Epithelial cell of esophagus (primary cell): ENCODE data around the gene CACNA1G.

Source experiments
- DNase-seq: peaks from one replicate; pipeline ENCODE4 v3.0.0; 2010; ENCODE audit warnings: low read depth
- H3K4me3 ChIP-seq: 2 replicates; pipeline ENCODE4 v1.5.1; 2011; ENCODE audit warnings: mild to moderate bottlenecking, low read length, control low read depth
- CTCF ChIP-seq: IDR thresholded peaks from 2 replicates; pipeline ENCODE4 v1.5.1; 2011; ENCODE audit warnings: low read depth, mild to moderate bottlenecking, low read length, control low read depth, inconsistent platforms; ENCODE audit not compliant: insufficient read depth; ENCODE audit errors: missing control alignments

CACNA1G gene

DNA sequence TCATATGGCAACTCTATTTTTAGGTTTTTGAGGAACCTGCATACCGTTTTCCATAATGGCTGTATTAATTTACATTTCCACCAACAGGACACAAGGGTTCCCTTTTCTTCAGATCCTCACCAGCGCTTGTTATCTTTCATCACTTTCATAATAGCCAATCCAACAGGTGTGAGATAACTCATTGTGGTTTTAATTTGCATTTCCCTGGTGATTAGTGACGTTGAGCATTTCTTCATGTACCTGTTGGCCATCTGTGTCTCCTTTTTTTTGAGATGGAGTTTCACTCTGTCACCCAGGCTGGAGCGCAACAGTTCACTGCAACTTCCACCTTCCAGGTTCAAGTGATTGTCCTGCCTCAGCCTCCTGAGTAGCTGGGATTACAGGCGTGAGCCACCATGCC lies 38.0 kb downstream of the CACNA1G start:
- TF ChIP-seq CTCF: no peak

GRCh38 chr17:50599606-50600005 lies 39.1 kb downstream of the CACNA1G start:
- no peak for DNase-seq
- H3K4me3 ChIP-seq: no peak overlapping the region
- TF ChIP-seq CTCF: no peak

More for the DNA sequence above, 38.0 kb downstream of the CACNA1G start:
- no peak for DNase-seq
- no peak overlapping the region for H3K4me3 ChIP-seq

DNA sequence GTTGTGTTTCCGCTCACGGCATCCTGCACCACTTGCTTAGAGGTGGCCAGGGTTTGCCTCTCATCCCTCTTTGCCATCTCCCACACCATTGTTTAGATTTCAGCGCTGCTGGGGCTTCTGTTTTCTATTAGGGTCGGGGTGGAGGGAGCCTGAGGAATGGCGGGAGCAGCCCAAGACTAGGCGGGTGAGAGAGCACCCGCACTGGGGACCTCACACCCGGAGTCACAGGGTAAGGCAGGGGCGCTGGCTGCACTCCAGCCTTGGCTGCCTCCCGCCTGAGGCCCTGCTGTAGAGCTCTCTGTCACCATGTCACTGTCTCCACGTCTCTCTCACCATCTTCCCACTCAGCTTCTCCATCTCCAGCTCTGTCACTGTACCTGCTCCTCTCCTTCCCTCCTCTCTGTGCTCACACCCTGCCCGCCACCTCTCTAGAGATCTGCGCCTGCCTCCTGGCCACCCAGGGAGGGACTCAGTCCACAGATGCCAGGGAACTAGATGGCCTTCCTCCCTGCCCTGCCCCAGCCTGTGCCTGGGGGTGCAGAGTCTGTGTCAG lies 41.4 kb downstream of the CACNA1G start:
- TF ChIP-seq CTCF: no peak
- DNase-seq: no peak
- no peak overlapping the region for H3K4me3 ChIP-seq

GRCh38 chr17:50602836-50603235 lies 42.3 kb downstream of the CACNA1G start:
- H3K4me3 ChIP-seq: no peak overlapping the region
- no peak for DNase-seq
- TF ChIP-seq CTCF: no peak

- no peak overlapping the region for H3K4me3 ChIP-seq
- no peak for DNase-seq
- TF ChIP-seq CTCF: peak; percentile 17
Observed at GRCh38 chr17:50603340-50603739, 42.8 kb downstream of the CACNA1G start.

DNA sequence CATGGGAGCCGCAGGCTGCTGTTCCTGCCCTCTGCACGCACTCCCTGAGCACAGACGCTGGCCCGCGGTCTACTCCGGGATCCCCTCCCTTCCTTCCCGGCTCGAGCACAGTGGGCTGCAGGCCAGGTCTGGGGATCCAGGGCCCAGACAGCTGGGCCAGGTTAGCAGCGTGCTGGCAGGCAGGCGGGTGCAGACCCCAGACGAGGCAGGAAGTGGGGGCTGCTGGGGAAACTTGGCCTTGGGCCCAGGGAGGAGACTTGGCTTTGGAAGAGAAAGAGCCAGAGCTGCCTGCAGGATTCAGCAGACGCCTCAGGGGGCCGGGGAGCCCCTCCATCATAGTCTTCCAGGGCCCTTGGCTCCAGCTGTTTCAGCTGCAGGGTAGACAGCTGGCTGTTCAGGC lies 44.0 kb downstream of the CACNA1G start:
- no peak for TF ChIP-seq CTCF
- no peak overlapping the region for H3K4me3 ChIP-seq
- no peak for DNase-seq

DNA sequence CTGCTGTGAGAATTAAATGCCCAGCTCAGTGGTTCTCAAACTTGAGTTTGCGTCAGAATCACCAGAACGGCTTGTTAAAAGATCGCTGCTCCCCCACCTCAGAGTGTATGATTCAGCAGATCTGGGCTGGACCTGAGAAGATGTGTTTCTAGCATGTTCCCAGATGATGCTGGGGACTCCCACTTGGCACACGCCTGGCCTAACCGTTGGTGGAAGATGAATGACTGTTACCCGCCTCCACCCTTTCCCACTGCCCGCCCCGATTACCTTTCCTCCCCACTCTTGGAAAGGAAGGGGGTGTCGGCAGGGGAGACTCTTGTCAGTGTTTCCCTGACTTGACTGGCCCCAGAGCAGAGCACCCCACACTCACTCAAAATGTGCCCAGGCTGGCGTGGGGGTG lies 44.9 kb downstream of the CACNA1G start:
- no peak for TF ChIP-seq CTCF
- no peak overlapping the region for H3K4me3 ChIP-seq

More for the DNA sequence above, 44.9 kb downstream of the CACNA1G start:
- no peak for DNase-seq
